ENCODE results near the gene MRRF. TPM values are rescaled to one million over a fixed set of nuclear protein-coding genes. Genes with fewer than 3 reads are reported as not detected.

Gene MRRF
- total RNA-seq, 2 experiments from 2014 or later = 38.6 to 39.1 TPM

DNA sequence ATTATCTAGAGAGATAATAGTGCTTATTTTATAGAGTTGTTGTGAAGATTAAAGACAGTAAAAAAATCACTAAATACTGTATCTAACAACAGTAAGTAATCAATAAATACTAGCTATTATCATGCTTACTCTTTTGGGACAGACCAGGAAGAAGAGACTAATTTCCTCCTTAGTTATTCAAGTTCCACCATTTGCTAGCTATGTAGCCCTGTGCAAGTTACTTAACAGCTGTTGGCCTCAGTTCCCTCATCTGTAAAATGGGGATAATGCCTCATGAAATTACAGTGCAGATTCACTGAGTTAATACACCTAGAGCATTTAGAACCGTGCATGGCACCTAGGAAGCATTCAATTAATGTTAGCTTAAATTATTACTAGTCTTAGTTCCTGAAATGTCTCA lies 2.6 kb upstream of the MRRF start:
- POLR2A ChIA-PET = no interaction called here
- H3K9me3 Mint-ChIP-seq (ENCODE audit: insufficient read depth) = no peaks in the 10 kb centered on the region
- H3K27ac Mint-ChIP-seq = no peak overlapping the region
- no peak overlapping the region for H3K4me3 Mint-ChIP-seq
- H3K4me1 Mint-ChIP-seq (ENCODE audit: low read depth) = peaks cover 33% of the 10 kb centered on the region
- peaks cover 41% of the 10 kb centered on the region for H3K36me3 Mint-ChIP-seq (ENCODE audit: low read depth)
- no peak for DNase-seq
- CTCF ChIA-PET = no interaction called here
- no peak for ATAC-seq
- H3K27me3 Mint-ChIP-seq (ENCODE audit: low read depth) = no peaks in the 10 kb centered on the region

DNA sequence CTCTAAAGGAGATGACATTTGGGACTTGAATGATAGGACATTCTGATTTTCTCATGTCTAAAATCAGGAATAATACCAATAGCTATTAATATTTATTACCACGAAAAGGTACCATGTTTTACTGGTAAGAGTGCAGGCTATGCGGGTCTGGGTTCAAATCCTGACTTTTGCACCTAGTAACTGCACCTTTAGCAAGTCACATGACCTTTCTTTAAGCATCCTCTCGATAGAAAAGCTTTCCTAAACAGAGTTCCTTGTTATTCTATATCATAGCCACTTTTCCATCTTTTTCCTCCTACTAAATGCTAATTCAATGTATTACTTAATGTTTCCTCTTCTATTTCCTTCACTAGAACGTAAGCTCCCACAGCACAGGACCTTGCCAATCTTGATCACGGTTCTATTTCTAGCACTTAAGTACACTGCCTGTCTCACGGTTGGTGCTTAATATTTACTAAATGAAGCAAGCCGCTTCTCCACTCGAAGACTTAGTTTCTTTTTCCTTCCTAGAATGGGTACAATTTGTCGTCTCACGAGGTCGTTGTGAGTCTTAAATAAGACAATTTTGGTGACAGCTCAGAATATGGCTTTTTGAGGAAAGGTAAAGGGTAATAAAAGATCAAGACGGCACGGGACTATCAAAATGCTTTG lies 858 bp upstream of the MRRF start:
- Mint-ChIP-seq H3K4me3 (peak overlapping the region; percentile 97), H3K27me3 (ENCODE audit: low read depth) (no peaks in the 10 kb centered on the region), H3K4me1 (ENCODE audit: low read depth) (peaks cover 39% of the 10 kb centered on the region), H3K27ac (peak overlapping the region; percentile 99), H3K36me3 (ENCODE audit: low read depth) (peaks cover 37% of the 10 kb centered on the region), H3K9me3 (ENCODE audit: insufficient read depth) (no peaks in the 10 kb centered on the region)
- peak; percentile 8 for ATAC-seq
- POLR2A ChIA-PET = interaction anchor here (0.8 to 1.6 kb wide), 4 partner anchors 10 to 547 kb away, joined by 3 to 10 read pairs (median 3); no protein-coding TSS in a partner anchor
- DNase-seq = peak; percentile 28
- CTCF ChIA-PET = interaction anchor here (1.1 to 3.3 kb wide), 8 partner anchors 9 to 200 kb away, joined by 3 to 25 read pairs (median 5); no protein-coding TSS in a partner anchor

DNA sequence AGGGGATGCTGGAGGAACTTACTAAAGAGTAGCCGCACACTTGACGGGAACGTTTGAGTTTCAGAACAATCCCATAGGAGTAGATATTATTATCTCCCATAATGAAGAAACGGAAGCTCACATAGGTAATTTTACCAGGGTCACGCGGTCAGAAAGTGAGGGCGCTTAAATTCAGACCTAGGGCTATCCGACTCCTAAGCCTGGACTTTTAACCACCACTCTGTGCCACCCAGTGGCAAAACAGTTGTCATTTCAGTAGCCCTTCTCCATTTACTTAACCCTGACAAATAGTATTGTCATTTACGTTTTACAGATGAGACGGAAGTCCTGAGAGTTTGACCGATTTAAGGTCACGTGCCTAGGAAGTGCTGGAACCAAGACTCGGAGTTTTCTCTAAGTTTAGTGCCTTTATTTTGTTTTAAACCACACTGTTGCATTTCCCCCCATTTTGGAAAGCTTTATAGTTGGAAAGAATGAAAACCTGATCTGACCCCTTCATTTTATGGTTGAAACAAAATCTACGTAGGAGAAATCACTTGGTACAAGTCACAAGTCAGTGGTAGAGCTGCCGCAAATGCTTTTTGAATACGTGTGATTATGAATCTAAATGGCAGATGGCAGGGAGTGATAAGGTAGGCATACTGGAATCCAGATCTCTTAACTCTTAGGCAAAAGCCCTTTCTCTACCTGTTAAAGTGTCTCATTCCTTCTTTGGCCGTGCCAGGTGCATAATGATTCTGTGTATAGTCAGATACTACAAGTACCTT lies 650 bp downstream of the MRRF start:
- H3K4me3 Mint-ChIP-seq = peak overlapping the region; percentile 97
- no peaks in the 10 kb centered on the region for H3K27me3 Mint-ChIP-seq (ENCODE audit: low read depth)
- no peaks in the 10 kb centered on the region for H3K9me3 Mint-ChIP-seq (ENCODE audit: insufficient read depth)
- peaks cover 39% of the 10 kb centered on the region for H3K4me1 Mint-ChIP-seq (ENCODE audit: low read depth)
- DNase-seq (peak; percentile 46), ATAC-seq (peak; percentile 52)
- CTCF ChIA-PET = interaction anchor here (0.7 to 3.3 kb wide), 6 partner anchors 25 to 546 kb away, joined by 3 to 25 read pairs (median 6); no protein-coding TSS in a partner anchor
- POLR2A ChIA-PET = interaction anchor here (0.8 to 1.6 kb wide), 10 partner anchors 11 to 173 kb away, joined by 3 to 10 read pairs (median 3); partner anchors contain the start of genes MORN5, NDUFA8 and TTLL11
- peak overlapping the region; percentile 99 for H3K27ac Mint-ChIP-seq
- peaks cover 26% of the 10 kb centered on the region for H3K36me3 Mint-ChIP-seq (ENCODE audit: low read depth)

DNA sequence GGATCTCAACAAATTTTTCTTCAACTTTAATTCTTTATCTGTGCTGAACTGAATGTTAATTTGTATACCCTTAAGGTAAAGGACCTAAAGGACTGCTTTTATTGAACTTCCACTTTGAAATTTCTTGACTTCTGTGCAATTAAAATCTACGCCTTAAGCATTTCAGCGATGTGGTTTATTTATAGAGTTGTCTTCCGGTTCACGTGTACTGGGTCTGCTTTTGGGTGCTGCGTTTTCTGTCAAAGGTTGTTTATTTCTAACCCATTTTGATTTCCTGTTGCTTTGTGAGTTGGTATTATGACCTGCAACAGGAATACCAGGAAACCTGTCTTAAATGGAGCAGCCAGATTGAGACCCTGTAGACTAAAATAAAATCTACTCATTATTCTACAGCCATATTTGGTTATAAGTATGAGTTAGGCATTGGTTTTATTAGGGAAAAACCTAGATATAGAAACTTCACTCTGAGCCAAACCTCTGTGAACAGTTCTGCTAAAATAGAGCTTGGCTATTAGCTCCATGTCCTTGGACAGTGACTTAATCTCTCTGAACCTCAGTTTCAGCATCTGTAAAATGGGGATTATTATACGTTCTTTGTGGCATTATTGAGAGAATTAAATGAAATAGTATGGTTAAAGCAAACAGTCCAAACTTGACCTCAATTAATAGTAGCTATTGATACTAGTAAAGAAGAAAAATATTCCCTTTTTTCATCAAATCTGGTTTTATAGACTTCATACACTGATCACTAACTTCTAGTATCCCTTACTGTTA lies 3.5 kb downstream of the MRRF start:
- H3K27ac Mint-ChIP-seq = no peak overlapping the region

DNA sequence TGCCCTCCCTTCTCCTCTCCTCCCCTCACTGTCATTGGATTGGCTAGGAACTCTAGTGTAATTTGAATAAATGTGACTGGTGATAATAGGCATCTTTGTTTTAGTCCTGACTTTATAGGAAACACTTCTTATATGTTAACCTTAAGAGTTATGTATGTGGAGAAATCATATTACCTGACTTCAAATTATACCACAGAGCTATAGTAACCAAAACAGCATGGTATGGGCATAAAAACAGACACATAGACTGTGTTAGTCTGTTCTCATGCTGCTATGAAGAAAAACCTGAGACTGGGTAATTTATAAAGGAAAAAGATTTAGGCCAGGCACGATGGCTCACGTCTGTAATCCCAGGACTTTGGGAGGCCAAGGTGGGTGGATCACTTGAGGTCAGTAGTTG lies 9.4 kb downstream of the MRRF start:
- ChIA-PET POLR2A (no interaction called here), CTCF (interaction anchor here (0.7 to 1.8 kb wide), 2 partner anchors 11 to 77 kb away, joined by 3 to 5 read pairs; no protein-coding TSS in a partner anchor)
- ATAC-seq = no peak
- H3K4me1 Mint-ChIP-seq (ENCODE audit: low read depth) = no peaks in the 10 kb centered on the region
- no peak for DNase-seq
- H3K27me3 Mint-ChIP-seq (ENCODE audit: low read depth) = no peaks in the 10 kb centered on the region
- no peaks in the 10 kb centered on the region for H3K9me3 Mint-ChIP-seq (ENCODE audit: insufficient read depth)
- no peak overlapping the region for H3K4me3 Mint-ChIP-seq
- H3K36me3 Mint-ChIP-seq (ENCODE audit: low read depth) = peaks cover 58% of the 10 kb centered on the region
- H3K27ac Mint-ChIP-seq = no peak overlapping the region

More for the DNA sequence above, 3.5 kb downstream of the MRRF start:
- Mint-ChIP-seq H3K4me1 (ENCODE audit: low read depth) (peaks cover 21% of the 10 kb centered on the region), H3K4me3 (no peak overlapping the region), H3K36me3 (ENCODE audit: low read depth) (peaks cover 35% of the 10 kb centered on the region), H3K9me3 (ENCODE audit: insufficient read depth) (no peaks in the 10 kb centered on the region), H3K27me3 (ENCODE audit: low read depth) (no peaks in the 10 kb centered on the region)
- ChIA-PET POLR2A (no interaction called here), CTCF (interaction anchor here (1.2 to 1.8 kb wide), 2 partner anchors 10 to 82 kb away, joined by 3 to 4 read pairs; no protein-coding TSS in a partner anchor)
- DNase-seq (no peak), ATAC-seq (no peak)

DNA sequence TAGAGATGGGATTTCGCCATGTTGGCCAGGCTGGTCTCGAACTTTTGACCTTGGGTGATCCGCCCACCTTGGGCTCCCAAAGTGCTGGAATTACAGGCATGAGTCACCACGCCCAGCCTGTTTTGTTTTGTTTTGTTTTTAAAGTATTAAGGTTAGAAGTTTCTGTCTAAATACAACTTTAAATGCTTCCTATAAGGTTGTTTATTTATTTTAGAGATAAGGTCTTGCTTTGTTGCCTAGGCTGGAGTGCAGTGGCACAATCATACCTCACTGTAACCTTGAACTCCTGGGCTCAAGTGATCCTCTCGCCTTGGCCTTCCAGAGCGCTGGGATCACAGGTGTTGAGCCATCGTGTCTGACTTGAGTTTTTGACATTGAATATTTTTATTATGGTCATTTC lies 11.4 kb downstream of the MRRF start:
- H3K9me3 Mint-ChIP-seq (ENCODE audit: insufficient read depth) = no peaks in the 10 kb centered on the region
- ATAC-seq (no peak), DNase-seq (no peak)
- ChIA-PET CTCF (no interaction called here), POLR2A (no interaction called here)
- H3K4me3 Mint-ChIP-seq = no peak overlapping the region
- H3K27me3 Mint-ChIP-seq (ENCODE audit: low read depth) = no peaks in the 10 kb centered on the region
- H3K27ac Mint-ChIP-seq = no peak overlapping the region
- H3K4me1 Mint-ChIP-seq (ENCODE audit: low read depth) = no peaks in the 10 kb centered on the region
- peaks cover 64% of the 10 kb centered on the region for H3K36me3 Mint-ChIP-seq (ENCODE audit: low read depth)

DNA sequence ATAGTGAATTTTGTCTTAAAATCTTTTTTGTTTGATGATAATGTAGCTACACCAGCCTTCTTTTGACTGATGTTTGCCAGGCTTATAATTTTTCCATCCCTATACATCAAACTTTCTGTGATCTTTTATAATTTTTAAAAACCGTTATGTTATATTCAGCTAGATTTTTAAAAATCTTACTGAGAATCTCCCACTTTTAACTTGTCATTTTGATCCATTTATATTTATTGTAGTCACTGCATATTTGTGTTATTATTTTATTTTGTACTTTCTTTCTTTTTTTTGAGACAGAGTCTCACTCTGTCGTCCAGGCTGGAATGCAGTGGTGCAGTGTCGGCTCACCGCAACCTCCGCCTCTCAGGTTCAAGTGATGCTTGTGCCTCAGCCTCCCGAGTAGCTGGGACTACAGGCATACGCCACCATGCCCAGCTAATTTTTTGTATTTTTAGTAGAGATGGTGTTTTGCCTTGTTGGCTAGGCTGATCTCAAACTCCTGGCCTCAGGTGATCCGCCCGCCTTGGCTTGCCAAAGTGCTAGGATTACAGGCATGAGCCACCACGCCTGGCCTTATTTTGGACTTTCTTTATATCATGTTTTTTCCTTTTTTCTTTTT lies 12.7 kb downstream of the MRRF start:
- ChIA-PET POLR2A (no interaction called here), CTCF (interaction anchor here (1.2 kb wide), 1 partner anchor 10 kb away, joined by 3 read pairs; no protein-coding TSS in a partner anchor)
- Mint-ChIP-seq H3K27me3 (ENCODE audit: low read depth) (no peaks in the 10 kb centered on the region), H3K4me3 (no peak overlapping the region), H3K9me3 (ENCODE audit: insufficient read depth) (no peaks in the 10 kb centered on the region), H3K27ac (no peak overlapping the region), H3K36me3 (ENCODE audit: low read depth) (peaks cover 57% of the 10 kb centered on the region), H3K4me1 (ENCODE audit: low read depth) (no peaks in the 10 kb centered on the region)
- DNase-seq (no peak), ATAC-seq (no peak)

DNA sequence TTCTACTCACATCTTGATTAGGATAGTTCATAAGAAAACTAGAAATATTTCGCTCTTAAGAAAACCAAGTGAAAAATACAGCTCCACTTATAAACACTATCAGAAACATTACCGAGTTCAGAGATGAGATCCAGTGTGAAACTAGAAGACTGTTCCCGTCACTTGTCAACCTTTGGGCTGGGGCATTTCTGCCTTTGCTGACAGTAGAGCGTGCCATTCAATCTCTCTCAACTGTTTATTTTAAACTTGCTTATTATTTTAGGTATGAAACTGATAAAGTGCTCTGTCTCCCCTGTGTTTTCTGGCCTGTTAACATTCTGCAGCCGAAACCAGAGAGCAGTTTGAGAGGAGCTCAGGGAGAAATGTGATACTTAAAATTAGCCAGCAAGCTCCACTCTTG lies 16.7 kb downstream of the MRRF start:
- DNase-seq (no peak), ATAC-seq (no peak)
- ChIA-PET CTCF (no interaction called here), POLR2A (no interaction called here)
- no peaks in the 10 kb centered on the region for H3K27me3 Mint-ChIP-seq (ENCODE audit: low read depth)
- H3K36me3 Mint-ChIP-seq (ENCODE audit: low read depth) = peaks cover 37% of the 10 kb centered on the region
- no peaks in the 10 kb centered on the region for H3K4me1 Mint-ChIP-seq (ENCODE audit: low read depth)
- H3K9me3 Mint-ChIP-seq (ENCODE audit: insufficient read depth) = no peaks in the 10 kb centered on the region
- no peak overlapping the region for H3K27ac Mint-ChIP-seq
- no peak overlapping the region for H3K4me3 Mint-ChIP-seq

DNA sequence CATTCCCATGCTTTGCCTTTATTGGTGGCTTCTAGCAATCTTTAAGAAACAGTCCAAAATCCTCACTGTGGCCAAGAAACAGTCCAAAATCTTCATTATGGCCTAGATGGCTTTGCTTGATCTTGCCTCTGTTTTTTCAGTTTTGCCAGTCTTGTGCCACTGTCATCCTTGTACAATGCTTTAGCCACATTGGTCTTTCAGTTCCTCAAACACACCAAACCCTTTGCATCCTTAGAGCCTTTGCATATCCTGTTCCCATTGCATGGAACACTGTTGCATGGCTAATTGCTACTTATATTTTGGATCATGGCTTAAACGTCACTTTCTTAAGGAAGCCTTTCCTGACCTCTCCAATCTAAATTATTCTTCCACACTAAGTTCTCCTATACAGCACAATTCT lies 22.1 kb downstream of the MRRF start:
- Mint-ChIP-seq H3K9me3 (ENCODE audit: insufficient read depth) (no peaks in the 10 kb centered on the region), H3K27me3 (ENCODE audit: low read depth) (no peaks in the 10 kb centered on the region), H3K4me3 (no peak overlapping the region), H3K4me1 (ENCODE audit: low read depth) (no peaks in the 10 kb centered on the region), H3K27ac (no peak overlapping the region), H3K36me3 (ENCODE audit: low read depth) (peaks cover 31% of the 10 kb centered on the region)
- POLR2A ChIA-PET = no interaction called here
- ATAC-seq = no peak
- no peak for DNase-seq
- CTCF ChIA-PET = interaction anchor here (1.3 kb wide), 1 partner anchor 9 kb away, joined by 4 read pairs; no protein-coding TSS in a partner anchor

DNA sequence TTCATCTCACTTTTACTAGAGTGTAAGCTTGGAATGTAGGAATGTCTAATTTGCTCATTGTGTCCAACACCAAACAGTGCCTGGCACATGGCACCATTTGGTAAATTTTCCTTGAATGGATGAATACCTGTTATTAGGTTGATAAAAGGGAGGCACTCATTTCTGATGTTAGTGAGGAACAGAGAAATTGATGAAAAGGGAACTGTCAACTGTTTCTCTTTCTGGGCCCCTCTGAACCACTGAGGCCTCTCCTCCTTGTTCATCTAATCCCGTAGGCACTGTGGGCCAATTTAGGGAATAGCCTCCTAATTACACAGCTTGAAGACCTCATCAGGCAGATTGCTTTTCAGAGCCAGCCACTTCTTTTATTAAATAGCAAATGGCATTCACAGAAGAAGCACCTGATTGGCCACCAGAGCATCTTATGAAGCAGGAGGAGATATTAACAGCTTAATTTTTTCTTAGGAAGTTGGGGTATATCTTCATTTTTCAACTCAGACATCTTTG lies 22.6 kb downstream of the MRRF start:
- no peaks in the 10 kb centered on the region for H3K27me3 Mint-ChIP-seq (ENCODE audit: low read depth)
- ChIA-PET CTCF (interaction anchor here (0.7 to 1.3 kb wide), 2 partner anchors 9 to 99 kb away, joined by 3 to 4 read pairs; no protein-coding TSS in a partner anchor), POLR2A (no interaction called here)
- no peak overlapping the region for H3K4me3 Mint-ChIP-seq
- H3K4me1 Mint-ChIP-seq (ENCODE audit: low read depth) = no peaks in the 10 kb centered on the region
- DNase-seq = no peak
- H3K36me3 Mint-ChIP-seq (ENCODE audit: low read depth) = peaks cover 33% of the 10 kb centered on the region
- no peak for ATAC-seq
- no peak overlapping the region for H3K27ac Mint-ChIP-seq
- no peaks in the 10 kb centered on the region for H3K9me3 Mint-ChIP-seq (ENCODE audit: insufficient read depth)

DNA sequence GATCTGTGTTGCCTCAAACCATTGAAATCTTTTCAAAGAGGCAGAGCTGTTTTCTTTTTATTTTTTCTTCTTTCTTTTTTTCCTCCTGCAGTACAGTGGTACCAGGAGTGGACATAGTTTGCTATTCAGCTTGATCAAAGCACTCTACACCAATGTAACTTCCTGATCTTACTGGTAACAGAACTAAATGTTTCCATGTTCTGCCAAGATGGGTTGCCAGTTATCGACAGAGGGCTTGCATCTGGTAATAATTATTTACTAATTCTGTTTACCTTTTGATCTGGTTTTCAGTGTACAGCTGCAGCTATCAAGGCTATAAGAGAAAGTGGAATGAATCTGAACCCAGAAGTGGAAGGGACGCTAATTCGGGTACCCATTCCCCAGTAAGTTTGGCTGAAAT lies 26.8 kb downstream of the MRRF start:
- Mint-ChIP-seq H3K4me1 (ENCODE audit: low read depth) (no peaks in the 10 kb centered on the region), H3K4me3 (no peak overlapping the region), H3K27me3 (ENCODE audit: low read depth) (no peaks in the 10 kb centered on the region), H3K36me3 (ENCODE audit: low read depth) (peaks cover 35% of the 10 kb centered on the region), H3K27ac (no peak overlapping the region), H3K9me3 (ENCODE audit: insufficient read depth) (no peaks in the 10 kb centered on the region)
- ATAC-seq = no peak
- ChIA-PET POLR2A (no interaction called here), CTCF (interaction anchor here (1.2 kb wide), 1 partner anchor 18 kb away, joined by 3 read pairs; no protein-coding TSS in a partner anchor)
- DNase-seq = no peak
